ENCODE data around the gene CD300H.

The CD300H gene
- total RNA-seq: 0 to 0.19 (median 0) reads per million in 3 donors

DNA sequence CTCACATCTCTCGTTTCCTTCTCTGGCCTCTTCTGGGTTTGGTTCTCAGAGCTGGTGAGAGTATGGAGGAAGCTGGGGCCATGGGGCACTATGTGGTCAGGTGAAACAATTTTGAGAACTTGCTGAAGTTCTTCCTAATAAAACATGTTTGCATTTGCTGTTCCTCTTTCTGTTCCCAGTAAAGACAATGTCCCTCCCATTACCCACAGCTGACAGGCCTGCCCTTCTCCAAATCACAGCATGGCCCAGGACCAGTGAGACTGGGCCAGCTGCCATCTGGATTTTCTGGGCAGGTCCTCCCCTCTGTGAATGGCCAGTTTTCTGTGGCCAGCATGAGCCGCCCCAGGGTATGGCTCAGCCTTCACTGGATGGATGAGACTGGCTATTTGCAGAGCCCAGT, at the start of gene CD300H:
CD300H (minus strand) TSS at position 113 of the 400 bp plus-strand sequence.
- no peak for DNase-seq
- peaks cover 4% of the 10 kb centered on the region for H3K27me3 ChIP-seq (replicated peaks; ENCODE audit: control insufficient read depth, insufficient read depth, low read length, poor library complexity, severe bottlenecking)
- no peaks in the 10 kb centered on the region for H3K4me1 ChIP-seq (ENCODE audit: control insufficient read depth, insufficient read depth, low read length, poor library complexity, severe bottlenecking)
- no peak within 1 kb of the TSS for H3K4me3 ChIP-seq (ENCODE audit: insufficient read depth, low read depth, low read length, poor library complexity, severe bottlenecking)
- no peak within 1 kb of the TSS for H3K27ac ChIP-seq (ENCODE audit: insufficient read depth, low read length, poor library complexity, severe bottlenecking)
- H3K9me3 ChIP-seq (ENCODE audit: control insufficient read depth, low read length): no peaks in the 10 kb centered on the region
- H3K36me3 ChIP-seq (ENCODE audit: control insufficient read depth, insufficient read depth, low read length): no peaks in the 10 kb centered on the region

DNA sequence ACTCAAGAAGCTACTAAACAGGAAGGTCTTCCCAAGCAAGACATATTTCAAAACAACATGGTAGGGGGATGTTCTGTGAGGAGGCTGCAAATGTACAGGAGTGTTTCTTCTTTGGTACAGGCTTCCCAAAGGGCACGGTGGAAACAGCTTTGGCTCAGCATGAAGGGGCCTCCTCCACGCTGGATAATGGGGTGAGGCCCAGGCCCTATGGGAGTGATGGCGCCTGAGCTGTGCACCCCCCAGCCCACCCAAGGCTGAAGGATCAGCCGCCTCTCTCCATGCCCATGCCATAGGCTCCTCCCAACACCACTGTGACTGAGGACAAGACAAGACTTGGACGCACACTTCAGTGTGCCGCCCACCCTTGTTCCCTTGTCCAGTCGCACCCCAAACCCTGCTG, 49.4 kb upstream of the CD300H start:
- Histone ChIP-seq H3K27ac (ENCODE audit: insufficient read depth, low read length, poor library complexity, severe bottlenecking) (no peak overlapping the region), H3K27me3 (replicated peaks; ENCODE audit: control insufficient read depth, insufficient read depth, low read length, poor library complexity, severe bottlenecking) (no peaks in the 10 kb centered on the region), H3K4me1 (ENCODE audit: control insufficient read depth, insufficient read depth, low read length, poor library complexity, severe bottlenecking) (no peaks in the 10 kb centered on the region), H3K9me3 (ENCODE audit: control insufficient read depth, low read length) (no peaks in the 10 kb centered on the region), H3K4me3 (ENCODE audit: insufficient read depth, low read depth, low read length, poor library complexity, severe bottlenecking) (no peak overlapping the region), H3K36me3 (ENCODE audit: control insufficient read depth, insufficient read depth, low read length) (no peaks in the 10 kb centered on the region)
- DNase-seq: no peak

DNA sequence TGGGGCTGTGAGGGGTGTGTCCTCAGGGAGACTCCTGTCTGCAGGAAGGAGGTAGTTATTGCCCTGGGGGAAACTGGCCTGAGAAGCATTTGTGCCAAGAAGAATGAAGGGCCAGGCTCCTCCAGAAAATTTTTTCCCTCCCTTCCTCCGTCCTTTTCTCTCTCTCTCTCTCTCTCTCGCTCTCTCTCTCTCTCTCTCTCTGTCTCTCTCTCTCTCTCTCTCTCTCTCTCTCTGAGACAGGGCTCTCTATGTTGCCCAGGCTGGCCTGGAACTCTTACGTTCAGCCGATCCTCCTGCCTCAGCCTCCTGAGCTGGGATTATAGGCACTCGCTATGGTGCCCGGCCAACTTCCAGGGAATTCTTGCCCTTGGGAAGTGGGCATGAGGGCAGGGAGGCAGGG, 44.7 kb upstream of the CD300H start:
- DNase-seq: no peak
- Histone ChIP-seq H3K27ac (ENCODE audit: insufficient read depth, low read length, poor library complexity, severe bottlenecking) (no peak overlapping the region), H3K4me3 (ENCODE audit: insufficient read depth, low read depth, low read length, poor library complexity, severe bottlenecking) (no peak overlapping the region), H3K4me1 (ENCODE audit: control insufficient read depth, insufficient read depth, low read length, poor library complexity, severe bottlenecking) (no peaks in the 10 kb centered on the region), H3K36me3 (ENCODE audit: control insufficient read depth, insufficient read depth, low read length) (no peaks in the 10 kb centered on the region), H3K27me3 (replicated peaks; ENCODE audit: control insufficient read depth, insufficient read depth, low read length, poor library complexity, severe bottlenecking) (no peaks in the 10 kb centered on the region), H3K9me3 (ENCODE audit: control insufficient read depth, low read length) (no peaks in the 10 kb centered on the region)

DNA sequence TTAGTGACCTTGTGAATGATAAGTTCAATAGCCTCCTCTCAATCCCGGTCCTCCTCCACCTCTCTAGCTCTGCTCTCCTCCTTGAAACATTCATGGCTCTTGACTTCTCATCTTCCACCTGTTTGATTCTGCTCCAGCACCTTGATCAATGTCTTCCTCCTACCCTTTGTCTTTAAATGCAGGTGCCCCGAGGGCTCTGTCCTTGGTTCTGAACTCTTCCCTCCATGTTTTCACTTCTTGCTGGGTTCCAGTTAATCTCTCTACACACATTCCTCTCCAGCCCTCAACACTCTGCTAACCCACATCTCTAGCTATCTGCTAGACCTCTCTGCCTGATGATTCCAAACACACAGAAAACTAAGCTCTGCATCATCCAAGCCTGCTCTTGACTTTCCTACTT, 42.8 kb upstream of the CD300H start:
- Histone ChIP-seq H3K27ac (ENCODE audit: insufficient read depth, low read length, poor library complexity, severe bottlenecking) (no peak overlapping the region), H3K27me3 (replicated peaks; ENCODE audit: control insufficient read depth, insufficient read depth, low read length, poor library complexity, severe bottlenecking) (no peaks in the 10 kb centered on the region), H3K36me3 (ENCODE audit: control insufficient read depth, insufficient read depth, low read length) (no peaks in the 10 kb centered on the region), H3K4me3 (ENCODE audit: insufficient read depth, low read depth, low read length, poor library complexity, severe bottlenecking) (no peak overlapping the region), H3K9me3 (ENCODE audit: control insufficient read depth, low read length) (no peaks in the 10 kb centered on the region), H3K4me1 (ENCODE audit: control insufficient read depth, insufficient read depth, low read length, poor library complexity, severe bottlenecking) (no peaks in the 10 kb centered on the region)
- no peak for DNase-seq

DNA sequence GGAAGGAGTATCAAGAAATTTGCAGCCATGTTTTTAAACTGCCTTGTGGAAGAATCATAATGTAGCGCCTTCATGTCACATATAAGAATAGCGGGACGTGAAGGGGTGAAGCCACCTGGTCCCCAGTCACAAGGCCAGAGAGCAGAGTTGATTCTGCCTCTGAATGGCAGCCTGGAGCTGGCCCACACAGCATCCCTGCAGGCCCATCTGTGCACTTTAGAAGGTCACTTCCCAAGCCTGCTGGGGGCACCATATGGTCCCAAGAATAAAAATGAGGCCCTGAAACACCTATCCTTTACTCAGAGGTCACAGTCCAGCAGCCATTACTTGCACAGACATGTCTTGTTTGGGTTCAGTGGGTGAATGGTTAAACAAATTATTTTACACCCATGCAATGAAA, 41.2 kb upstream of the CD300H start:
- Histone ChIP-seq H3K36me3 (ENCODE audit: control insufficient read depth, insufficient read depth, low read length) (no peaks in the 10 kb centered on the region), H3K4me1 (ENCODE audit: control insufficient read depth, insufficient read depth, low read length, poor library complexity, severe bottlenecking) (no peaks in the 10 kb centered on the region), H3K27ac (ENCODE audit: insufficient read depth, low read length, poor library complexity, severe bottlenecking) (no peak overlapping the region), H3K4me3 (ENCODE audit: insufficient read depth, low read depth, low read length, poor library complexity, severe bottlenecking) (no peak overlapping the region), H3K9me3 (ENCODE audit: control insufficient read depth, low read length) (no peaks in the 10 kb centered on the region), H3K27me3 (replicated peaks; ENCODE audit: control insufficient read depth, insufficient read depth, low read length, poor library complexity, severe bottlenecking) (no peaks in the 10 kb centered on the region)
- no peak for DNase-seq

DNA sequence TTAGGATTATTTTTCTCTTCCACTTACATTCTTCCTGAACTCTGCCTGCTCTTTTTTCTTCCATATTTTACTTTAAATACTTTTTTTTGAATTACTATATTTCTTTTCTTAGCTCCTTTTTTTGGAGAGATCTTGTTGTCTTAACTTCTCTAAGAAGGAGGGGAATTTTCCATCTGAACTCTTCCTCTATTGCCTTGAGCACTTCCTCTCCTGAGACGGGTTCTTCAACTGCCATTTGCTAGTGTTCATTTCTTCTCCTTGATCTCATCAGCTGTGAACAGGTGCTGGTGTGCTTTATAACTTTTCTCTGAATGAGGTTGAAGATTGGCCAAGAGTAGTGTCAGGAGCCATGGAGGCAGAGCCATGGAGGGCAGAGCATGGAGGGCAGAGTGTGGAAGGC, 39.9 kb upstream of the CD300H start:
- no peaks in the 10 kb centered on the region for H3K9me3 ChIP-seq (ENCODE audit: control insufficient read depth, low read length)
- no peaks in the 10 kb centered on the region for H3K4me1 ChIP-seq (ENCODE audit: control insufficient read depth, insufficient read depth, low read length, poor library complexity, severe bottlenecking)
- H3K27ac ChIP-seq (ENCODE audit: insufficient read depth, low read length, poor library complexity, severe bottlenecking): no peak overlapping the region
- H3K36me3 ChIP-seq (ENCODE audit: control insufficient read depth, insufficient read depth, low read length): no peaks in the 10 kb centered on the region
- no peak overlapping the region for H3K4me3 ChIP-seq (ENCODE audit: insufficient read depth, low read depth, low read length, poor library complexity, severe bottlenecking)
- H3K27me3 ChIP-seq (replicated peaks; ENCODE audit: control insufficient read depth, insufficient read depth, low read length, poor library complexity, severe bottlenecking): no peaks in the 10 kb centered on the region
- DNase-seq: no peak

DNA sequence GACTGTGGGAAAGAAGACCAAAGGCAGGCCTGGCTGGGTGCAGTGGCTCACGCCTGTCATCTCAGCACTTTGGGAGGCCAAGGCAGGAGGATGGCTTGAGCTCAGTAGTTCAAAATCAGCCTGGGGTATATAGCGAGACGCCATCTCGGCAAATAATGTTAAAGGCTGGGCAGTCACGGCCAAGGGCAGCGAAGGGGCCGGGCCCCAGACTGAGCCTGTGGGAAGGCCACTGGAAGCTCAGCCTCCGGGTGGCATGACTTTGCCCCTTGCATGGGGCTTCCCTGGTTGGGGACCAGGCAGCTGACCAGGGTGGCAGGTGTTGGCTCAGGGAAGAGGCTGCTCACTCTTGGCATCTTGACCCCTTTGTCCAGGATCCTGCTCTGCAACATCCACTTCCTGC, 38.7 kb upstream of the CD300H start:
- no peaks in the 10 kb centered on the region for H3K9me3 ChIP-seq (ENCODE audit: control insufficient read depth, low read length)
- no peak overlapping the region for H3K27ac ChIP-seq (ENCODE audit: insufficient read depth, low read length, poor library complexity, severe bottlenecking)
- H3K36me3 ChIP-seq (ENCODE audit: control insufficient read depth, insufficient read depth, low read length): no peaks in the 10 kb centered on the region
- no peaks in the 10 kb centered on the region for H3K27me3 ChIP-seq (replicated peaks; ENCODE audit: control insufficient read depth, insufficient read depth, low read length, poor library complexity, severe bottlenecking)
- H3K4me3 ChIP-seq (ENCODE audit: insufficient read depth, low read depth, low read length, poor library complexity, severe bottlenecking): no peak overlapping the region
- H3K4me1 ChIP-seq (ENCODE audit: control insufficient read depth, insufficient read depth, low read length, poor library complexity, severe bottlenecking): no peaks in the 10 kb centered on the region
- no peak for DNase-seq

DNA sequence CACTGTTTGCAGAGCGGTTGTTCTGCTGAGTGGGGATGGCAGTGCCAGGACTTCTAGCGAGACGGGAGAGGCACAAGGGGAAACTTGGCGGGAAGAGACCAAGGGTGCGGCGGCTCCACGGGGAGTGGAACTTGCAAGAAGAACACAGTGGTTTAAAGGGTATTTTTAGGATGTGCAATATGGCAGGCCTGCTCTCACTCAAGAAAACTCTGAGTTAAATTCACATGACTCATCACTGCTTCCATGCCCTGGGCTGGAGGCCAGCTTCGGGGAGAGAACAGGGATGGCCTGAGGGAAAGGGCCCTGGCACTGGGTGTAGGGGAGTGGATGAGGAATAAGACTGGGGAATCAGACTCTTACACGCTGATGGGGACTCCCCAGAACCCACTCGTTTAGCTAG, 38.1 kb upstream of the CD300H start:
- H3K4me3 ChIP-seq (ENCODE audit: insufficient read depth, low read depth, low read length, poor library complexity, severe bottlenecking): no peak overlapping the region
- no peaks in the 10 kb centered on the region for H3K4me1 ChIP-seq (ENCODE audit: control insufficient read depth, insufficient read depth, low read length, poor library complexity, severe bottlenecking)
- no peaks in the 10 kb centered on the region for H3K36me3 ChIP-seq (ENCODE audit: control insufficient read depth, insufficient read depth, low read length)
- H3K27me3 ChIP-seq (replicated peaks; ENCODE audit: control insufficient read depth, insufficient read depth, low read length, poor library complexity, severe bottlenecking): no peaks in the 10 kb centered on the region
- no peak for DNase-seq
- no peaks in the 10 kb centered on the region for H3K9me3 ChIP-seq (ENCODE audit: control insufficient read depth, low read length)
- no peak overlapping the region for H3K27ac ChIP-seq (ENCODE audit: insufficient read depth, low read length, poor library complexity, severe bottlenecking)

DNA sequence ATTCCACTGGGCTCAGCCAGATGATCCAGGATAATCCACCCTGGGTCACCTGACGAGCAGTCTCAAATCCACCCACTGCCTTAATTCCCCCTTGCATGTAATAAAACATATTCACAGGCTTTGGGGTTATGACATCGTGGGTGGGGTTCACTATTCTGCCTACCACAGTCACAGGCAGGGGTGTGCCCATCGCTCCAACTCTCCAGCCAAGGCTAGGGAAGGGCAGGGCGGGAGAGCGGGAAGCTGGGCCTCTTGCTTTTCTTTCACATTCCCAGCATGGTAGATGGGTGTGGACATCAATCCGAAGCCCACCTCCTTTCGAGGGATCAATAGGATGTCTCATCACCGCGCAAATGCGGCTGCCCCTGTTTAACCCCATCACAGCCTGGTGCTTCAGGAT, 37.5 kb upstream of the CD300H start:
- H3K36me3 ChIP-seq (ENCODE audit: control insufficient read depth, insufficient read depth, low read length): no peaks in the 10 kb centered on the region
- H3K27me3 ChIP-seq (replicated peaks; ENCODE audit: control insufficient read depth, insufficient read depth, low read length, poor library complexity, severe bottlenecking): no peaks in the 10 kb centered on the region
- H3K4me3 ChIP-seq (ENCODE audit: insufficient read depth, low read depth, low read length, poor library complexity, severe bottlenecking): no peak overlapping the region
- no peak for DNase-seq
- no peaks in the 10 kb centered on the region for H3K9me3 ChIP-seq (ENCODE audit: control insufficient read depth, low read length)
- no peak overlapping the region for H3K27ac ChIP-seq (ENCODE audit: insufficient read depth, low read length, poor library complexity, severe bottlenecking)
- no peaks in the 10 kb centered on the region for H3K4me1 ChIP-seq (ENCODE audit: control insufficient read depth, insufficient read depth, low read length, poor library complexity, severe bottlenecking)

DNA sequence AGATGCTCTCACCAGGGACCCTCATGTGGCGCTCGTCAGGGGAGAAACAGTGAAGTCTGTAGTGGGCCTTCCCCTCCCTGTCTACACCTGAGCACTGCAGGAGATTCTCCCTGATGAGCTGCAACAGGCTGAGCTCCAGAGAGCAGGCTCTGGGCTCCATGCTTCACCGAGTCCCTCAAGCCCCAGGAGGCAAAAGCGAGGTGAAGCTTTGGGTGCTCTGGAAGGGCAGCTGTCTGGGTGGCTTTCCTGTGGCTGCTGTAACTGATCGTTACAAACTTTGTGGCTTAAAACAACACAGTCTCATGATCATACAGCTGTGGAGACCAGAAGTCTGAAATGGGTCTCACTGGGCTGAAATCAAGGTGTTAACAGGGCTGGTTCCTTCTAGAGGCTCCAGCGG, 36.9 kb upstream of the CD300H start:
- Histone ChIP-seq H3K4me1 (ENCODE audit: control insufficient read depth, insufficient read depth, low read length, poor library complexity, severe bottlenecking) (no peaks in the 10 kb centered on the region), H3K27ac (ENCODE audit: insufficient read depth, low read length, poor library complexity, severe bottlenecking) (no peak overlapping the region), H3K36me3 (ENCODE audit: control insufficient read depth, insufficient read depth, low read length) (no peaks in the 10 kb centered on the region), H3K27me3 (replicated peaks; ENCODE audit: control insufficient read depth, insufficient read depth, low read length, poor library complexity, severe bottlenecking) (no peaks in the 10 kb centered on the region), H3K4me3 (ENCODE audit: insufficient read depth, low read depth, low read length, poor library complexity, severe bottlenecking) (no peak overlapping the region), H3K9me3 (ENCODE audit: control insufficient read depth, low read length) (no peaks in the 10 kb centered on the region)
- no peak for DNase-seq

DNA sequence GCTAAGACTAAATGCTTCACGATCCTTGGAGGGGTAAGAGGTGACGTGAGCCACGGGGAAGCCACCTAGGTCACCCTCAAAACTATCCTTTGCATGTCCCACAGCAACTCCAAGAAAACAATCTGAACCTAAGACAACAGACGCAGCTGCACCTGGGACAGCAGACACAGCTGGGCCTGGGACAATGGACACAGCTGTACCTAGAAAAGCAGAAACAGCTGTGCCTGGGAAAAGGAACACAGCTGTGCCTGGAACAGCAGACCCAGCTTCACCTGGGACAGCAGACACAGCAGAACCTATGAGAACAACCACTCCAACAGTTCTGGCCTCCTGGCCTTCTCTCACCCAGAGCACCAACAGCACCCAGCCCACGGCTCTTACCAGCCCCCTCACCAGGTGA, 36.4 kb upstream of the CD300H start:
- Histone ChIP-seq H3K36me3 (ENCODE audit: control insufficient read depth, insufficient read depth, low read length) (no peaks in the 10 kb centered on the region), H3K27ac (ENCODE audit: insufficient read depth, low read length, poor library complexity, severe bottlenecking) (no peak overlapping the region), H3K9me3 (ENCODE audit: control insufficient read depth, low read length) (no peaks in the 10 kb centered on the region), H3K4me3 (ENCODE audit: insufficient read depth, low read depth, low read length, poor library complexity, severe bottlenecking) (no peak overlapping the region), H3K4me1 (ENCODE audit: control insufficient read depth, insufficient read depth, low read length, poor library complexity, severe bottlenecking) (peaks cover 2% of the 10 kb centered on the region), H3K27me3 (replicated peaks; ENCODE audit: control insufficient read depth, insufficient read depth, low read length, poor library complexity, severe bottlenecking) (no peaks in the 10 kb centered on the region)
- no peak for DNase-seq
